Limb (tissue), 2 donors: Measurements from ENCODE around the gene IQCC.

Source experiments
- DNase-seq, 2 donors: peaks; one replicate each; pipeline ENCODE4 v3.0.0-alpha.2; 2016; ENCODE audit errors: extremely low spot score in 2 of 2

Gene IQCC

GRCh38 chr1:32223683-32224082 lies 18.2 kb downstream of the IQCC start:
- DNase-seq: no peak

GRCh38 chr1:32224285-32224684 lies 18.8 kb downstream of the IQCC start:
- no peak for DNase-seq

- DNase-seq: no peak
These were observed 23.3 kb downstream of the IQCC start for GRCh38 chr1:32228771-32229170.

DNA sequence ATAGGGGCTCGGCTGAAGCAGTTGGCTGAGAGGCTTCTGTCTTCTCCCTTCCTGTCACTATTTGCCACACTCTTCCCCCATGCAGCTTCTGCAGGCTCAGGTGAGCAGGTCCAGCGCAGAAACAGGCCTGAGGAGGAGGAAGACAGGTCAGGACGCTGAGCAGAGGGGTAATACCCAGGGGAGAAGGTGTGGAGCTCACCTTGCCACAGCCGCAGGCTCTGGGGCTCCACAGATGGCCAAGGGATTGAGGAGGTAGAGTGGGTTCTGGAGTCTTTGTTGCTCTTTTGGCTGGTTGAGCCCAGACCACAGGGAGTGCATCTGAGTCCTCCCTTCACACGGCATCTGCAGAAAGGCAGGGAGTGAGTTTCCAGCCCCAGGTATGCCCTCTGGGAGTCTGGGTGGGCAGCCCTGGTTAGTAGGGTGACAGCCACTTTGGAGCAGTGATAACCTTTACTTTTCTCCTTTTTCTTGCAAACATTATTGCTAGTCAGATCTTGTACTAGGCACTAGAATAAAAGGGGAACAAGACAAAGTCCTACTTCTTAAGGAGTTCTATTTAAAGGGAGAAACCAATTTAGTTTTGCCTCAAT lies 26.5 kb downstream of the IQCC start:
- no peak for DNase-seq

- no peak for DNase-seq
These were observed 27.3 kb downstream of the IQCC start for GRCh38 chr1:32232558-32233304.

DNA sequence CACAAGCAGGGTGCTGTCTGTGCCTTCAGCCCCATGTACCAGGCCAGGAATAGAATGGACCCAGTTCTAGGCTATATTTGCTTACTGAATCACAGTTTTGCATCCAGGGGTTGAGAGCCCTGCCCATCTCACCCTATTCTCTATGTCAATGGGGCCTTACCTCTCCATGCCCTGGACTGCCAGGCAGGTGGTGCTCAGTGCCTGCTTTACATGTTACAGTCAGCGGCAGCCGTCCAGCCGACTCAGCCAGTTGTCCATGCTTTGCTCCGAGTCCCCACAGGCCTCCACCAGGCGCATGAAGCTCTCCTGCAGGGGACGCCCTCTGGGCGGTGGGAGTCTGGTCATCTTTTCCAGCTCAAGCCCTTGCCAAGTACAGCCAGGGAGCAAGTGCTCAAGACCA lies 29.3 kb downstream of the IQCC start:
- DNase-seq: no peak

DNA sequence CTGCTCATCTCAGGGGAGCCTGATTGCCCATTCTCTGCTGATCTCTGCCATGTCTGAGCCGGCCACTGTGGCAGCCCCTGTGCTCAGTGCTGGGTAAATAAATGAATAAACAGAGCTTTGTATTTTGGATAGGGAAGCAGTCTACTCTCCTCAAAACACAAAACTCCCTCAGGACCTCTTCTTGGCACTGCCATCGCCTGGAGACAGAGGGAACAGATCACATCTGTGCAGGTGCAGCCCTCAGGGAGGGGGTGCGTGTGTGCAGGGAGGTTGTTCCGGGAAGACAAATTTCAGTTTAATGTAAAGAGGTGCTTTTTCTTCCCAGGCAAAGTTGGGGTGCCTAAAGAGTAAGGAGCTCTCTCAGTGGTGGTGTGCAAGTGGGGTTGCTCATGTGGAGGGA lies 33.9 kb downstream of the IQCC start:
- no peak for DNase-seq

DNA sequence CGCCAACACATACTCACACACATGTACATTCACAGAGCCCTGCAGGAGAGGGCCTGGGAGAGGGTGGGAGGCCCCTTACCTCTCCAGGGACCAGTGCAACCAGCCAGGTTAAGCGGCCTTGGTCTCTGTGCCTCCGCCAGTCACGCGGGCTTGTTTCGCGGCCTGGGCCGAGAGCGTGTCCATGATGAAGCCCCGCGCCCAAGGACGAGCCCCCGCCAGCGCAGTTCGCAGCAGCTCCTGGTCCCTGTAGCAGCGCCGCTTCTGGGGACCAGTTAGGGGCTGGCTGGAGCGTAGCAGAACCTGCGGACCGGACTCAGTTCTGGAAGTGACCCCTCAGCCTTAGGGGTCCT lies 34.3 kb downstream of the IQCC start:
- DNase-seq: no peak

- DNase-seq: peak in 1 of 2 donors; percentile 76
These were observed 34.9 kb downstream of the IQCC start for GRCh38 chr1:32240140-32240951.

- DNase-seq: peak; percentile 65 to 74
These were observed 35.7 kb downstream of the IQCC start for GRCh38 chr1:32241001-32241763.

- peak in 1 of 2 donors; percentile 18 for DNase-seq
These were observed 36.9 kb downstream of the IQCC start for GRCh38 chr1:32242341-32242851.

- no peak for DNase-seq
These were observed 41.4 kb downstream of the IQCC start, which contains the start of gene FAM167B for GRCh38 chr1:32246888-32247273. Gene FAM167B (plus strand): TSS chr1:32247222. CDS start chr1:32247422, 200 bp downstream.

- DNase-seq: peak in 1 of 2 donors; percentile 37
These were observed 42.0 kb downstream of the IQCC start for GRCh38 chr1:32247452-32247851.

DNA sequence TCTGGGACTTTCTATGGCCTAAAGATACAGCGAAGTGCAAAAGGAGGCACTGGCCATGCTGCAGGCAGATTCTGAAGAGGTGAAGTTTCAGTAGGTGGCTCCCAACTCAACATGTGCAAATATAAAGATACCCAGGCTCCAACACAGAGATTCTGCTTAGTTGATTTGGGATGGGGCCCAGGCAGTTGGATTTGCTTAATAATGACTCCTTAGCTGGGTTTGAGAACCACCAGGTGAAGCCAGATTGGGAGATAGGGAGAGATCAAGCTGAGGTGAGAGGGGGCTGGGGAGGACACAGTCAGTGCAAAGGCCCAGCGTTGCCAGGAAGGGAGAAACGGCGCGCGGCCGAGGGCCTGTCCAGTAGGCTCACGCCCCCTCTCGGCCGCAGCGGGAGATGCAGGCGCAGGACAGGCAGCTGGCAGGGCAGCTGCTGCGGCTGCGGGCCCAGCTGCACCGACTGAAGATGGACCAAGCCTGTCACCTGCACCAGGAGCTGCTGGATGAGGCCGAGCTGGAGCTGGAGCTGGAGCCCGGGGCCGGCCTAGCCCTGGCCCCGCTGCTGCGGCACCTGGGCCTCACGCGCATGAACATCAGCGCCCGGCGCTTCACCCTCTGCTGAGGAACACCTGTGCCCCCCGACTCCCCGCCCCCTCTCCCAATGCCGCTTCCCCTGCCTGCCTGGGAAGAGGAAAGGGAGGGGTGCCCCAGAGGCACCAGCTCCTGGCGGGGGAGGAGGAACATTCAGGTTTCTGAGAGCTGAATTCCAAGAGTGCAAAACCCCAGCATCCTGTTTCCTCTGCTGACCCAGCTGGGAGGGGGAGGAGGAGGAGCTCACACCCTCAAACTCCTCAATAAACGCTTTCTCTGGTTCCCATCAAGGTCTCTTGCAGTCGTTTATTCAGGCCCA lies 42.8 kb downstream of the IQCC start:
- DNase-seq: peak in 1 of 2 donors; percentile 80

- DNase-seq: no peak
These were observed 44.5 kb downstream of the IQCC start for GRCh38 chr1:32249831-32250525.

DNA sequence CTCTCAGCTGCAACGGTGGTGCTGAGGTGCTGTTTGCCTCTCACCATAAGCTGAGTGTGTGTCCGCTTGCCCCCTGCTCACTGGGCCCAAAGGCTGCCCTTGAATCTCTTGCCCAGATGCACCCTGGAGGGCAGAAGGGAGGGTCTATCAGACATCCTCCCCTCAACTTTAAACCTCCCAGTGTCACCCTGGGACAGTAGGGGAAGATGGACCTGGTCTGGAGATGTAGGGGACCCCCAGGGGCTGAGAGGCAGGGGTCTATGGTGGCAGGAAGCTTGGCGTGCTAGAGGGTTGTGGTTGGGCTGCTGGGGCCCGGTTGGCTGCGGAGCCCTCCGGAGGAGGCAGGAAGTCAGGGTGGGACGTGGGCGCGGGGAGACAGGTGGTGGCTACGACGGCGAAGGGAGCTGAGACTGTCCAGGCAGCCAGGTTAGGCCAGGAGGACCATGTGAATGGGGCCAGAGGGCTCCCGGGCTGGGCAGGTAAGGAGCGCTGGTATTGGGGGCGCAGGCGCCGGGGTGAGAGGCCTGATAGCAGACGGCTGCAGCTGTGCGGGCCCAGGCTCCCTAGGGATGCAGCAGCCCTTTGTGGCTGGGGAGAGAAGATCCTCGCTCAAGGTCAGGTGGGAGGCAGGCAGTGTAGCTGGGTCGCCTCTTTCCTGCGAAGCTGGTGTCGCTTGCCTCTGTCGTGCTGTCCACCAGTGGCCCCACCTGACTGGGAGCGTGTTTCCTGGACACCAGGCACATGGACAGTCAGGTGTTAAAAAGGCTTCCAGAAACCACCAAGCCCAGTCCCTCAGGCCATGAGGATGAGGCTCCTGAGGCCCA lies 45.6 kb downstream of the IQCC start, which contains the start of gene LCK:
LCK (plus strand) TSS at position 373 of the 824 bp plus-strand sequence. CDS start 23,065 bp downstream, outside the sequence.
- no peak for DNase-seq

DNA sequence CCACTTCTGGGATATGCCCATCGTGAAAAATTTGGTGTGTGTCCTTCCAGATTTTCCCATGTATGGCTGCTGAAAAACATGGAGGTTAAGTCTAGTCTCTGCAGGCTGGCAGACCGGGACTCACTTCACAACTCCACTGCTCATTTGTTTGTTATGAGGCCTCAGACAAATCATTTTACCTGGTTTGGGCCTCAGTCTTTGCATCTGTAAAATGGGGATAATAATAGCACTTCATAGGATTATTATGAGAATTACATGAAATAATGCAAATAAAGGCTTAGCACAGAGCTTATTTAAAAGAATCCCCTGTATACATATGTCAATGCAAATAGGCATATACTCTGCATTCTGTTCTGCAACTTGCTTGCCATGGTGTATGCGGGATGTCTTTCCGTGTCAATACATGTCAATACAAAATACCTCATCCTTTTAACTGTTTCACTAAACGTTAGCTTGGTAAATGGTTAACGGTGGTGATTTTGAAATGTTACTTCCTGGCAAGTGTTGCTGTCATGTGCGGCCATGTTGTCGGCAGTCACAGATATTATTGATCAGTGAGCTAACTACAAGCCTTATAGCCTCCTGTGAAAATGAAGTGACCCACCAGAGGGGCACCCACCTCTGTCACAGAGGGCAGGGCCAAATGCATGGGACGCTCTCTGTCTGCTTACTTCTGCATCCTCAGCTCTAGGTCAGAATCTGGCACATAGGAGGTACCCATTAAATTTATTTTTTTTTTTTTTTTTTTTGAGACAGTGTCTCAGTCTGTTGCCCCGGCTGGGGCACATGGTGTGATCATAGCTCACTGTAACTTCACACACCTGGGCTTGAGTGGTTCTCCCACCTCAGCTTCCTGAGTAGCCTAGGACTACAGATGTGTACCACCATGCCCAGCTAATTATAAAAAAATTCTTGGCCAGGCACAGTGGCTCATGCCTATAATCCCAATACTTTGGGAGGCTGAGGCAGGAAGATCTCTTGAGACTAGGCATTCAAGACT lies 49.9 kb downstream of the IQCC start:
- no peak for DNase-seq
